MCF 10A (cell line): ENCODE results near the gene RAC3. TPM values are rescaled to one million over a fixed set of nuclear protein-coding genes. Genes with fewer than 3 reads are reported as not detected.
A peak's percentile ranks its signal among the peaks of the same experiment; 100 is the strongest.

Experiments used
- BruUV-seq: library from RNA; stranded (reverse); fragments of 400-500 nt; replicated peaks from 2 replicates; lab custom pipeline; 2021; lab: Mats Ljungman, UMichigan
- CTCF ChIA-PET: fragments of 300-600 bp; sonication (Branson Sonifier 250); formaldehyde crosslinking; extraction: SDS; loops from one replicate; lab custom pipeline; 2021; ENCODE audit warnings: antibody characterized with exemption, inconsistent platforms; lab: Yijun Ruan, JAX
- POLR2A ChIA-PET: fragments of 300-600, 350-650 bp; sonication (Branson Sonifier 250); formaldehyde crosslinking; extraction: SDS; loops from one replicate; lab custom pipeline; 2020; ENCODE audit warnings: antibody characterized with exemption, inconsistent platforms; lab: Yijun Ruan, JAX
- DNase-seq: peaks from one replicate; pipeline ENCODE4 v3.0.0-alpha.2; 2018; ENCODE audit not compliant: unreplicated experiment
- H3K27ac Mint-ChIP-seq: one replicate; pipeline ENCODE4 v1.8.0; 2022; ENCODE audit warnings: mild to moderate bottlenecking, low read depth, mixed read lengths; ENCODE audit not compliant: unreplicated experiment
- H3K27me3 Mint-ChIP-seq: one replicate; pipeline ENCODE4 v1.8.0; 2022; ENCODE audit warnings: mixed read lengths; ENCODE audit not compliant: insufficient read depth, unreplicated experiment
- H3K36me3 Mint-ChIP-seq: one replicate; pipeline ENCODE4 v1.8.0; 2022; ENCODE audit warnings: mild to moderate bottlenecking, moderate library complexity, mixed read lengths; ENCODE audit not compliant: insufficient read depth, unreplicated experiment
- H3K4me1 Mint-ChIP-seq: one replicate; pipeline ENCODE4 v1.8.0; 2022; ENCODE audit warnings: mixed read lengths; ENCODE audit not compliant: insufficient read depth, unreplicated experiment
- H3K4me3 Mint-ChIP-seq: one replicate; pipeline ENCODE4 v1.8.0; 2022; ENCODE audit warnings: mild to moderate bottlenecking, moderate library complexity, mixed read lengths; ENCODE audit not compliant: unreplicated experiment
- H3K9me3 Mint-ChIP-seq: one replicate; pipeline ENCODE4 v1.8.0; 2022; ENCODE audit warnings: mixed read lengths; ENCODE audit not compliant: unreplicated experiment
- intact Hi-C: fragments of 100-400 bp; cut with micrococcal nuclease; formaldehyde crosslinking; loops from 2 replicates; pipeline ENCODE4 v1.14.1; 2022
- total RNA-seq: library from RNA; stranded (reverse); gene quantifications from 2 replicates; pipeline ENCODE4 v1.2.3, GENCODE V29; 2022
- TF ChIP-seq, protein P1 (sequence below): fragments of 200-600 bp; IDR thresholded peaks from one replicate; pipeline ENCODE4 v1.8.0; 2022; ENCODE audit warnings: antibody characterized with exemption, mild to moderate bottlenecking; ENCODE audit not compliant: unreplicated experiment

Gene RAC3
- total RNA-seq, 1 experiment from 2014 or later: 9.7 TPM

DNA sequence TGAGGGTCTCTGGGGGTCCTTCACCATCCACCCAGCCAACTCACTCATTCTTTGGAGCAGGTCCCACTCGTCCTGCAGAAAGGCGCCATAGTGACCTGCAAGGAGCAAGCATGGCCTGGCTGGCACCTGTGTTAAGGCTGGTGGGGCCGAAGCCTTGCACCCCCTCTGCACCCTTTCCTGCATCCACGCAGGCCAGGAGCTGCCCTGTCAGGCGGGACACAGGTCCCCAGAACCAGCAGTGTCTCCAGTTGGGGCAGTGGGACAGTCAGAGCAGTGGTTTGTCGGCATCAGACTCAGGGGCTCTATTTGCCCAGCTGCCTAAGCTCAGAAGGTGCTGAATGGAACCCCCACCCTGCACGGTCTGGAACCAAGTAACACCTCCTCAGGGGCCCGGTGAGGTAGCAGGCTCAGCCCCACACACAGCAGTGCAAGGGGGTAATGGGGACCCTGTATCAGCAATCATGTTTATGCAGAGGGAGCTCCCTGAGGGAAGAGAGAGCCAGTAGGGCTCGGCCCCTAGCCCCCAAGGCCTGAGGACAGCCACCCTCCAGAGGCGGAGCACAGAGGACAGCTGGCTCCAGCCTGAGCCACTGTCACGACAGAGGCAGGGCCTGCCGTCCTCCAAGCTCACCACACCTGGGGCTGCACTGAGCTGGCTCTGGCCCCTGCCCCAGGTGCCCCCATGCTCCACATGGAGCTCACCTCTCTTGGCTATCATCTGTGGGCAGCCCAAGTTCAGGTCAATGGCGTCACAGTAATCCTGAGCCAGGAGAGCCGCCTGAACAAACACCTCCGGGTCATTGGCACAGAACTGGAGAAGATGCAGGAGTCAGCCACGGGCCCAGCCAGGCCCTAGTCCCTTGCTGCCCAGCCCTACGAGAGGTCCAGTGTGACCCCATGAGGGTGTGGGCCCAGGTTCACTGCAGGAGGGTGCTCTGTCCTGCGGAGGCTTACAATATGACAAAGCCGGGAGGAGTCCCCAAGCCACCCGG is 32.2 kb downstream of the RAC3 start:
- POLR2A ChIA-PET: interaction anchor here (0.7 to 4.0 kb wide), 5 partner anchors 10 to 41 kb away, joined by 3 to 15 read pairs (median 4); partner anchors contain the start of genes FASN, GPS1, RAC3 and RFNG
- Mint-ChIP-seq H3K9me3 (no peaks in the 10 kb centered on the region), H3K36me3 (peaks cover 17% of the 10 kb centered on the region), H3K27me3 (no peaks in the 10 kb centered on the region), H3K4me3 (peak overlapping the region; percentile 70), H3K27ac (peak overlapping the region; percentile 27), H3K4me1 (no peaks in the 10 kb centered on the region)
- intact Hi-C loops: no loop called here
- DNase-seq: no peak
- TF ChIP-seq, protein P1, sequence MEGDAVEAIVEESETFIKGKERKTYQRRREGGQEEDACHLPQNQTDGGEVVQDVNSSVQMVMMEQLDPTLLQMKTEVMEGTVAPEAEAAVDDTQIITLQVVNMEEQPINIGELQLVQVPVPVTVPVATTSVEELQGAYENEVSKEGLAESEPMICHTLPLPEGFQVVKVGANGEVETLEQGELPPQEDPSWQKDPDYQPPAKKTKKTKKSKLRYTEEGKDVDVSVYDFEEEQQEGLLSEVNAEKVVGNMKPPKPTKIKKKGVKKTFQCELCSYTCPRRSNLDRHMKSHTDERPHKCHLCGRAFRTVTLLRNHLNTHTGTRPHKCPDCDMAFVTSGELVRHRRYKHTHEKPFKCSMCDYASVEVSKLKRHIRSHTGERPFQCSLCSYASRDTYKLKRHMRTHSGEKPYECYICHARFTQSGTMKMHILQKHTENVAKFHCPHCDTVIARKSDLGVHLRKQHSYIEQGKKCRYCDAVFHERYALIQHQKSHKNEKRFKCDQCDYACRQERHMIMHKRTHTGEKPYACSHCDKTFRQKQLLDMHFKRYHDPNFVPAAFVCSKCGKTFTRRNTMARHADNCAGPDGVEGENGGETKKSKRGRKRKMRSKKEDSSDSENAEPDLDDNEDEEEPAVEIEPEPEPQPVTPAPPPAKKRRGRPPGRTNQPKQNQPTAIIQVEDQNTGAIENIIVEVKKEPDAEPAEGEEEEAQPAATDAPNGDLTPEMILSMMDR: no peak
- no TSS peak for BruUV-seq
- CTCF ChIA-PET: interaction anchor here (0.6 to 1.1 kb wide), 2 partner anchors 16 to 72 kb away, joined by 3 to 5 read pairs; no protein-coding TSS in a partner anchor

DNA sequence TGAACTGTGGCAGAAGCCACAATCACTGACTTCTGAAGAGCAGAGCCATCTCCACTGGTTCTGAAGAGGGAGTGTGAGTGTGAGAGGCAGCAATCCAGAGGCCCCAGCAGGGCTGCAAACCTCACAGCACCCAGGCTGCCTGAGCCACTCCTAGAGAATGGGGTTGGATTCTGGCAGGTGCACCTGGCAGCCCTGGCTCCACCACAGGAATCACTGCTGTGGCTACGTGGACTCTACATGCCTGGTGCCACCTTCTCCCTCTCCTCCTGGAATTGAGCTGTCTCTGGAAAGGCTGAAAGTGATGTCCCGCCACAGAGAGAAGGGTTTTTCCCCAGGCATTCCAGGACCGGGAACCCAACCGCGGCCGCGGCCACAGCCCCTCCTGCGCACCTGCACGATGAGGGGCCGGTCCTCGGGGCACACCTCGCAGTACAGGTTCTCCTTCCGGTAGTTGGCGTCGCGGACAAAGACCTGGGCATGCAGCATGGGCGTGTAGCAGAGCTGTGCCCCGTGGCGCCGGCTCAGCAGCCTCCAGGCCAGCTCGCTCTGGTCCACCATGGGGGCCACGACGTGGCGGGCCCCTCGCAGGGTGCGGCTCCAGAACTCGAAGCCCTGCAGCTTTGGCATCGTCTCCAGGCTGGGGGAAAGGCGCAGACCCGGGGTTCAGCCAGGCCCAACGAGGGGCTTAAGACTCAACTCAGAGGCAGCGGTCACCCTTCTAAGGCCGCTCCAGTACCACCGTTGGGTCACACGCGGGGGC is 33.1 kb downstream of the RAC3 start:
- no peaks in the 10 kb centered on the region for H3K27me3 Mint-ChIP-seq
- peak; percentile 29 for DNase-seq
- H3K9me3 Mint-ChIP-seq: no peaks in the 10 kb centered on the region
- intact Hi-C loops: no loop called here
- peaks cover 17% of the 10 kb centered on the region for H3K36me3 Mint-ChIP-seq
- peak overlapping the region; percentile 70 for H3K4me3 Mint-ChIP-seq
- ChIA-PET CTCF (interaction anchor here (0.6 to 0.8 kb wide), 3 partner anchors 15 to 87 kb away, joined by 3 to 4 read pairs (median 3); no protein-coding TSS in a partner anchor), POLR2A (interaction anchor here (0.5 to 4.0 kb wide), 14 partner anchors 10 to 121 kb away, joined by 3 to 15 read pairs (median 3); partner anchors contain the start of genes CENPX, DCXR, FASN and GPS1)
- TSS peak; percentile 41 for BruUV-seq
- TF ChIP-seq, protein P1: no peak
- peak overlapping the region; percentile 27 for H3K27ac Mint-ChIP-seq
- H3K4me1 Mint-ChIP-seq: no peaks in the 10 kb centered on the region

DNA sequence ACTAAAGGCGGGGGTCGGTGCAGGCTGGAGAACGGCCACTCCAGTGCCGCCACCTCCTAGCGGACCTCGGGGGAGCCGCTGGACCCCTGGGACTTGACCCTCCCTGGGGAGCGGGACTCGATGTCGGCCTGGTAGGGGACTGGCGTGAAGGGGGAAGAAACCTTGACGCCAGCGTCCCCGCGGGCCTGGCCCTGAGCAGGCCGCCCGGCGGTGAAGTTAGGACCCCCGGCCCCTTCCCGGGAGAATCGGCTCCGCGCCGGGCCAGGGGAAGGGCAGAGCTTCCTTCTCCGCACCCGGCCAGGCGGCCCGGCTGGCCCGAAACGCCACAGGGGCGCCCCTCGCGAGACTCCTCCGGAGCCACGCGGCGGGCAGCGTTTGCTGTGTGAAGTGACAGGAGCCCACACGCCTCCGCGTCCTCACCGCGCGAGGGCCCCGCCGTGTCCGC is 33.7 kb downstream of the RAC3 start:
- Mint-ChIP-seq H3K36me3 (peaks cover 13% of the 10 kb centered on the region), H3K9me3 (no peaks in the 10 kb centered on the region), H3K4me1 (no peaks in the 10 kb centered on the region), H3K4me3 (peak overlapping the region; percentile 70), H3K27me3 (no peaks in the 10 kb centered on the region), H3K27ac (peak overlapping the region; percentile 83)
- intact Hi-C loops: no loop called here
- BruUV-seq: no TSS peak
- ChIA-PET CTCF (interaction anchor here (0.8 to 1.4 kb wide), 2 partner anchors 86 to 106 kb away, joined by 3 to 4 read pairs; no protein-coding TSS in a partner anchor), POLR2A (interaction anchor here (0.5 to 4.0 kb wide), 17 partner anchors 11 to 363 kb away, joined by 3 to 15 read pairs (median 4); partner anchors contain the start of genes CENPX, DCXR, FASN and GPS1)
- TF ChIP-seq, protein P1: no peak
- DNase-seq: no peak
